HCT116 (cell line): Measurements from ENCODE around the gene CMIP. TPM values are rescaled to one million over a fixed set of nuclear protein-coding genes. Genes with fewer than 3 reads are reported as not detected.

Experiments used
- ATAC-seq: fragments of 200-7000 bp; cut with Tn5 transposase; 2 replicates; pipeline ENCODE4 v1.9.1; 2020; ENCODE audit warnings: mild to moderate bottlenecking, moderate library complexity
- BruUV-seq: library from RNA; stranded (reverse); fragments of 400-500 nt; replicated peaks from 2 replicates; lab custom pipeline; 2021; lab: Mats Ljungman, UMichigan
- CTCF ChIA-PET: fragments of 300-600 bp; sonication (Branson Sonifier 250); formaldehyde crosslinking; loops from one replicate; lab custom pipeline; 2021; ENCODE audit warnings: antibody characterized with exemption; lab: Charles Lee
- POLR2A ChIA-PET: fragments of 300-600, 350-600 bp; sonication (Branson Sonifier 250); formaldehyde crosslinking; loops from one replicate; lab custom pipeline; 2021; ENCODE audit warnings: antibody characterized with exemption; lab: Charles Lee
- RAD21 ChIA-PET, 2 experiments: fragments of 300-600 bp; sonication (Branson Sonifier 250); formaldehyde crosslinking; loops; one replicate each; lab custom pipeline; 2023; ENCODE audit warnings: low total read pairs in 2 of 2; ENCODE audit not compliant: uncharacterized antibody in 2 of 2, unreplicated experiment in 2 of 2, low non-redundant PET in 1 of 2; lab: Charles Lee
- DNase-seq: peaks from one replicate; pipeline ENCODE4 v3.0.0-alpha.2; 2010; ENCODE audit warnings: low read depth, low spot score
- H2AFZ ChIP-seq: fragments of 200-600 bp; shearing (Covaris generic), sonication (generic); 2 replicates; pipeline ENCODE4 v1.6.1; 2017; ENCODE audit warnings: low read depth, mixed run types, mixed read lengths, antibody characterized with exemption, low read length; ENCODE audit not compliant: poor library complexity, severe bottlenecking
- H3K27ac ChIP-seq: 2 replicates; pipeline ENCODE4 v1.5.1; 2012; ENCODE audit warnings: low read depth, low read length
- H3K27me3 ChIP-seq: fragments of 200-600 bp; sonication (generic); 2 replicates; pipeline ENCODE4 v1.6.1; 2016; ENCODE audit warnings: mixed run types, low read length, mixed read lengths; ENCODE audit not compliant: insufficient read depth
- H3K36me3 ChIP-seq, 2 experiments: fragments of 200-500 bp in 1 of 2; fragments of 200-600 bp in 1 of 2; sonication (Bioruptor generic) in 1 of 2; sonication (generic) in 1 of 2; 2 replicates each; pipeline versions ENCODE4 v1.5.1 to v1.6.1; 2014 to 2016; ENCODE audit warnings: low read length in 2 of 2, inconsistent platforms in 1 of 2, mixed read lengths in 1 of 2, mixed run types in 1 of 2; ENCODE audit not compliant: insufficient read depth in 2 of 2, control insufficient read depth in 1 of 2
- H3K4me1 ChIP-seq, 2 experiments: fragments of 200-600 bp in 1 of 2; sonication (generic) in 1 of 2; 2 replicates each; pipeline versions ENCODE4 v1.5.1 to v1.6.1; 2012 to 2017; ENCODE audit warnings: low read length in 2 of 2, inconsistent platforms in 1 of 2, mild to moderate bottlenecking in 1 of 2, mixed read lengths in 1 of 2, mixed run types in 1 of 2, moderate library complexity in 1 of 2; ENCODE audit not compliant: insufficient read depth in 2 of 2, control insufficient read depth in 1 of 2
- H3K4me2 ChIP-seq: fragments of 200-600 bp; sonication (generic); 2 replicates; pipeline ENCODE4 v1.6.1; 2017; ENCODE audit warnings: mixed run types, low read length, mixed read lengths
- H3K4me3 ChIP-seq, 2 experiments: fragments of 200-600 bp in 1 of 2; sonication (generic) in 1 of 2; replicated peaks in 1 of 2; 2 replicates each; pipeline ENCODE4 v1.5.1; 2011 to 2016; ENCODE audit warnings: low read length in 2 of 2, control low read depth in 1 of 2, low read depth in 1 of 2, mild to moderate bottlenecking in 1 of 2, mixed read lengths in 1 of 2, mixed run types in 1 of 2
- H3K79me2 ChIP-seq: fragments of 200-600 bp; sonication (generic); 2 replicates; pipeline ENCODE4 v1.6.1; 2017; ENCODE audit warnings: mild to moderate bottlenecking, mixed run types, low read length, moderate library complexity, mixed read lengths; ENCODE audit not compliant: insufficient read depth
- H3K9ac ChIP-seq: fragments of 200-600 bp; sonication (generic); 2 replicates; pipeline ENCODE4 v1.6.1; 2016; ENCODE audit warnings: low read length, mixed read lengths
- H3K9me2 ChIP-seq: fragments of 200-600 bp; sonication (generic), shearing (Covaris generic); 2 replicates; pipeline ENCODE4 v1.6.1; 2017; ENCODE audit warnings: mixed run types, mild to moderate bottlenecking, moderate library complexity; ENCODE audit not compliant: insufficient read depth
- H3K9me3 ChIP-seq, 2 experiments: fragments of 200-500 bp in 1 of 2; fragments of 200-600 bp in 1 of 2; sonication (Bioruptor generic) in 1 of 2; sonication (generic) in 1 of 2; 2 replicates each; pipeline ENCODE4 v1.6.1; 2014 to 2017; ENCODE audit warnings: low read length in 2 of 2, mixed read lengths in 2 of 2, inconsistent platforms in 1 of 2, low read depth in 1 of 2, mild to moderate bottlenecking in 1 of 2, mixed run types in 1 of 2, moderate library complexity in 1 of 2; ENCODE audit not compliant: control insufficient read depth in 1 of 2, insufficient read depth in 1 of 2
- H4K20me1 ChIP-seq: fragments of 200-600 bp; sonication (generic), shearing (Covaris generic); 2 replicates; pipeline ENCODE4 v1.6.1; 2017; ENCODE audit warnings: mixed run types, mild to moderate bottlenecking, moderate library complexity; ENCODE audit not compliant: insufficient read depth
- CEBPB ChIP-seq: IDR thresholded peaks from 2 replicates; pipeline ENCODE4 v1.6.1; 2012; ENCODE audit warnings: low read depth
- EGR1 ChIP-seq: IDR thresholded peaks from 2 replicates; pipeline ENCODE4 v1.6.1; 2012; ENCODE audit warnings: low read depth
- FOSL1 ChIP-seq: IDR thresholded peaks from 2 replicates; pipeline ENCODE4 v1.6.1; 2012; ENCODE audit warnings: low read depth
- JUND ChIP-seq: IDR thresholded peaks from 2 replicates; pipeline ENCODE4 v1.6.1; 2012
- MAX ChIP-seq: IDR thresholded peaks from 2 replicates; pipeline ENCODE4 v1.6.1; 2012
- RAD21 ChIP-seq: IDR thresholded peaks from 2 replicates; pipeline ENCODE4 v1.6.1; 2012; ENCODE audit warnings: low read depth, mild to moderate bottlenecking
- REST ChIP-seq: IDR thresholded peaks from 2 replicates; pipeline ENCODE4 v1.6.1; 2012; ENCODE audit warnings: low read depth
- SRF ChIP-seq: IDR thresholded peaks from 2 replicates; pipeline ENCODE4 v1.6.1; 2012; ENCODE audit warnings: low read depth
- YY1 ChIP-seq: IDR thresholded peaks from 2 replicates; pipeline ENCODE4 v1.6.1; 2011; ENCODE audit warnings: low read length, low read depth, moderate library complexity, mild to moderate bottlenecking; ENCODE audit not compliant: insufficient replicate concordance; ENCODE audit errors: extremely low read depth
- ZFX ChIP-seq: fragments of 450-650 bp; IDR thresholded peaks from 2 replicates; pipeline ENCODE4 v1.6.1; 2017
- ZNF274 ChIP-seq: fragments of 200-500 bp; sonication (Bioruptor generic); IDR thresholded peaks from 2 replicates; pipeline ENCODE4 v1.6.1; 2014; ENCODE audit warnings: mild to moderate bottlenecking, low read depth, low read length, inconsistent platforms
- intact Hi-C: fragments of 100-400 bp; cut with micrococcal nuclease; formaldehyde crosslinking; loops from 2 replicates; pipeline ENCODE4 v1.10.0; 2022
- total RNA-seq: library from RNA; stranded (reverse); gene quantifications from one replicate; pipeline ENCODE4 v1.2.1, GENCODE V29; 2021; ENCODE audit not compliant: unreplicated experiment

CMIP gene
- total RNA-seq, 1 experiment from 2014 or later: 64.6 TPM

- TF ChIP-seq CEBPB: no peak
- no peak for TF ChIP-seq EGR1
- no peak for TF ChIP-seq REST
These were observed 96.7 kb downstream of the CMIP start (continued) for GRCh38 chr16:81541314-81541713.

- TF ChIP-seq REST (no peak), EGR1 (no peak), JUND (no peak), SRF (no peak), MAX (no peak), FOSL1 (no peak), RAD21 (no peak), ZFX (no peak), YY1 (no peak), ZNF274 (no peak)
- TF ChIP-seq, all 23 proteins: peak for 0
- CTCF ChIA-PET: no interaction called here
- H3K27ac ChIP-seq: no peak overlapping the region
- H3K27me3 ChIP-seq: no peaks in the 10 kb centered on the region
- DNase-seq (no peak), ATAC-seq (no peak)
- no peak overlapping the region for H3K9ac ChIP-seq
- no peaks in the 10 kb centered on the region for H3K9me3 ChIP-seq
- POLR2A ChIA-PET: no interaction called here
- H3K4me1 ChIP-seq: peaks cover 0 to 15% of the 10 kb centered on the region in 2 experiments; a peak in 1 of 4 replicates
- RAD21 ChIA-PET: no interaction called here
- H4K20me1 ChIP-seq: peaks cover 10% of the 10 kb centered on the region; the same call in 1 of the 2 replicates
- H3K9me2 ChIP-seq: no peaks in the 10 kb centered on the region
- H3K79me2 ChIP-seq: peaks cover 95% of the 10 kb centered on the region
- no peak overlapping the region for H3K4me3 ChIP-seq
- no peak overlapping the region for H3K4me2 ChIP-seq
- H2AFZ ChIP-seq: no peak overlapping the region
- no TSS peak for BruUV-seq
- intact Hi-C loops: no loop called here
- no peaks in the 10 kb centered on the region for H3K36me3 ChIP-seq
These were observed 98.3 kb downstream of the CMIP start for GRCh38 chr16:81542609-81543570.
